OCI-LY1 (cell line): ENCODE results near the gene TIMP2.

ENCODE experiments used
- H2AFZ ChIP-seq: fragments of 200-600 bp; sonication (generic), shearing (Covaris generic); 2 replicates; pipeline ENCODE4 v1.6.0; 2014; ENCODE audit warnings: antibody characterized with exemption, mild to moderate bottlenecking, low read length
- H3F3A ChIP-seq: fragments of 200-600 bp; sonication (generic), shearing (Covaris generic); 2 replicates; pipeline ENCODE4 v1.6.0; 2014; ENCODE audit warnings: mild to moderate bottlenecking, antibody characterized with exemption, low read length, moderate library complexity; ENCODE audit not compliant: insufficient read depth
- H3K27ac ChIP-seq: fragments of 200-600 bp; sonication (generic); 2 replicates; pipeline ENCODE4 v1.5.1; 2014; ENCODE audit warnings: low read length, mixed run types, mild to moderate bottlenecking, low read depth; ENCODE audit not compliant: poor library complexity, severe bottlenecking
- H3K27me3 ChIP-seq: fragments of 200-600 bp; sonication (generic); 2 replicates; pipeline ENCODE4 v1.6.0; 2014; ENCODE audit warnings: antibody characterized with exemption, mild to moderate bottlenecking, low read length, moderate library complexity; ENCODE audit not compliant: insufficient read depth
- H3K36me3 ChIP-seq: fragments of 200-600 bp; sonication (generic); 2 replicates; pipeline ENCODE4 v1.6.1; 2014; ENCODE audit warnings: mild to moderate bottlenecking, antibody characterized with exemption, low read length, moderate library complexity, mixed read lengths; ENCODE audit not compliant: insufficient read depth
- H3K4me1 ChIP-seq: fragments of 200-600 bp; sonication (generic); 2 replicates; pipeline ENCODE4 v1.5.1; 2014; ENCODE audit warnings: mild to moderate bottlenecking, low read length, moderate library complexity; ENCODE audit not compliant: insufficient read depth, severe bottlenecking
- H3K4me2 ChIP-seq: fragments of 200-600 bp; sonication (generic), shearing (Covaris generic); 2 replicates; pipeline ENCODE4 v1.6.1; 2014; ENCODE audit warnings: low read length
- H3K4me3 ChIP-seq: fragments of 200-600 bp; sonication (generic); 2 replicates; pipeline ENCODE4 v1.5.1; 2014; ENCODE audit warnings: low read length, low read depth, mild to moderate bottlenecking, mixed read lengths; ENCODE audit not compliant: poor library complexity, severe bottlenecking
- H3K79me2 ChIP-seq: fragments of 200-600 bp; shearing (Covaris generic); 2 replicates; pipeline ENCODE4 v1.6.1; 2016; ENCODE audit warnings: mixed run types, low read length, mixed read lengths; ENCODE audit not compliant: insufficient read depth
- H3K9ac ChIP-seq: fragments of 200-600 bp; sonication (generic), shearing (Covaris generic); 2 replicates; pipeline ENCODE4 v1.6.1; 2014; ENCODE audit warnings: mild to moderate bottlenecking, low read length, mixed read lengths
- H3K9me2 ChIP-seq: fragments of 200-600 bp; sonication (generic), shearing (Covaris generic); 2 replicates; pipeline ENCODE4 v1.6.1; 2014; ENCODE audit warnings: low read depth, mild to moderate bottlenecking, low read length, mixed read lengths
- H3K9me3 ChIP-seq: fragments of 200-600 bp; shearing (Covaris generic); 2 replicates; pipeline ENCODE4 v1.6.1; 2014; ENCODE audit warnings: low read length, mixed read lengths
- H4K20me1 ChIP-seq: fragments of 200-600 bp; sonication (generic), shearing (Covaris generic); 2 replicates; pipeline ENCODE4 v1.6.0; 2016; ENCODE audit warnings: mild to moderate bottlenecking, low read length; ENCODE audit not compliant: insufficient read depth
- EZH2 ChIP-seq: fragments of 200-600 bp; sonication (generic), shearing (Covaris generic); IDR thresholded peaks from 2 replicates; pipeline ENCODE4 v1.8.0; 2017; ENCODE audit warnings: borderline replicate concordance, mixed run types, mild to moderate bottlenecking, antibody characterized with exemption, low read length, moderate library complexity, mixed read lengths
- TF ChIP-seq, protein P1 (sequence below): fragments of 200-600 bp; sonication (generic), shearing (Covaris generic); IDR thresholded peaks from 2 replicates; pipeline ENCODE4 v1.5.1; 2017; ENCODE audit warnings: mild to moderate bottlenecking, antibody characterized with exemption, low read length, moderate library complexity, mixed read lengths

Gene TIMP2

GRCh38 chr17:78972507-78973105 lies 47.4 kb upstream of the TIMP2 start:
- H3K4me3 ChIP-seq = no peak overlapping the region
- H3K4me1 ChIP-seq = peaks cover 10% of the 10 kb centered on the region
- no peak overlapping the region for H3K27ac ChIP-seq
- TF ChIP-seq, protein P1, sequence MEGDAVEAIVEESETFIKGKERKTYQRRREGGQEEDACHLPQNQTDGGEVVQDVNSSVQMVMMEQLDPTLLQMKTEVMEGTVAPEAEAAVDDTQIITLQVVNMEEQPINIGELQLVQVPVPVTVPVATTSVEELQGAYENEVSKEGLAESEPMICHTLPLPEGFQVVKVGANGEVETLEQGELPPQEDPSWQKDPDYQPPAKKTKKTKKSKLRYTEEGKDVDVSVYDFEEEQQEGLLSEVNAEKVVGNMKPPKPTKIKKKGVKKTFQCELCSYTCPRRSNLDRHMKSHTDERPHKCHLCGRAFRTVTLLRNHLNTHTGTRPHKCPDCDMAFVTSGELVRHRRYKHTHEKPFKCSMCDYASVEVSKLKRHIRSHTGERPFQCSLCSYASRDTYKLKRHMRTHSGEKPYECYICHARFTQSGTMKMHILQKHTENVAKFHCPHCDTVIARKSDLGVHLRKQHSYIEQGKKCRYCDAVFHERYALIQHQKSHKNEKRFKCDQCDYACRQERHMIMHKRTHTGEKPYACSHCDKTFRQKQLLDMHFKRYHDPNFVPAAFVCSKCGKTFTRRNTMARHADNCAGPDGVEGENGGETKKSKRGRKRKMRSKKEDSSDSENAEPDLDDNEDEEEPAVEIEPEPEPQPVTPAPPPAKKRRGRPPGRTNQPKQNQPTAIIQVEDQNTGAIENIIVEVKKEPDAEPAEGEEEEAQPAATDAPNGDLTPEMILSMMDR = no peak
- no peak for TF ChIP-seq EZH2
- no peaks in the 10 kb centered on the region for H3K9me3 ChIP-seq
- no peaks in the 10 kb centered on the region for H3F3A ChIP-seq
- H2AFZ ChIP-seq = no peak overlapping the region
- no peaks in the 10 kb centered on the region for H3K36me3 ChIP-seq
- no peak overlapping the region for H3K4me2 ChIP-seq
- H3K79me2 ChIP-seq = no peaks in the 10 kb centered on the region
- H4K20me1 ChIP-seq = no peaks in the 10 kb centered on the region
- no peak overlapping the region for H3K9ac ChIP-seq
- peaks cover 4% of the 10 kb centered on the region; the same call in 1 of the 2 replicates for H3K27me3 ChIP-seq
- no peaks in the 10 kb centered on the region for H3K9me2 ChIP-seq

GRCh38 chr17:78971756-78972506 lies 46.7 kb upstream of the TIMP2 start:
- Histone ChIP-seq H3K9ac (no peak overlapping the region), H3K4me1 (peaks cover 10% of the 10 kb centered on the region), H3K9me3 (no peaks in the 10 kb centered on the region), H2AFZ (no peak overlapping the region), H4K20me1 (no peaks in the 10 kb centered on the region), H3K27me3 (peaks cover 4% of the 10 kb centered on the region; the same call in 1 of the 2 replicates), H3F3A (no peaks in the 10 kb centered on the region), H3K4me3 (no peak overlapping the region), H3K4me2 (no peak overlapping the region), H3K9me2 (no peaks in the 10 kb centered on the region), H3K36me3 (no peaks in the 10 kb centered on the region), H3K79me2 (no peaks in the 10 kb centered on the region), H3K27ac (no peak overlapping the region)
- TF ChIP-seq, protein P1 = no peak
- no peak for TF ChIP-seq EZH2

- Histone ChIP-seq H3K9ac (no peak overlapping the region), H3K79me2 (no peaks in the 10 kb centered on the region), H3K4me3 (no peak overlapping the region), H3K9me2 (no peaks in the 10 kb centered on the region), H3K4me1 (peaks cover 10% of the 10 kb centered on the region), H2AFZ (no peak overlapping the region), H4K20me1 (no peaks in the 10 kb centered on the region), H3K27ac (no peak overlapping the region), H3K9me3 (no peaks in the 10 kb centered on the region), H3K4me2 (no peak overlapping the region), H3K36me3 (no peaks in the 10 kb centered on the region), H3K27me3 (peaks cover 4% of the 10 kb centered on the region; the same call in 1 of the 2 replicates), H3F3A (no peaks in the 10 kb centered on the region)
- TF ChIP-seq EZH2 = no peak
- TF ChIP-seq, protein P1 = peak; percentile 78
Observed at GRCh38 chr17:78970834-78971755, 45.9 kb upstream of the TIMP2 start.
